Erythroblast (primary cell): ENCODE measurements around the gene RCCD1.

ENCODE experiments used
- GATA1 ChIP-seq: IDR thresholded peaks from 2 replicates; pipeline ENCODE4 v1.6.1; 2011; ENCODE audit warnings: low read depth, mild to moderate bottlenecking, control low read depth, low read length, moderate library complexity
- POLR2A ChIP-seq: IDR thresholded peaks from 2 replicates; pipeline ENCODE4 v1.6.1; 2011; ENCODE audit warnings: mild to moderate bottlenecking, low read length

GRCh38 chr15:90947577-90948357, 6.9 kb upstream of the RCCD1 start:
- TF ChIP-seq POLR2A = no peak
- no peak for TF ChIP-seq GATA1
